HUDEP-2 (cell line): ENCODE data around the gene LRRC27.
"Not testable (repeated sequence)": the region's sequence is repeated elsewhere in the genome, so short reads cannot be mapped to it uniquely, and the experiment has no call there.

Source experiments
- DNase-seq, 76 experiments: peaks; one replicate each; lab custom pipeline; 2025; ENCODE audit not compliant: unreplicated experiment in 76 of 76; lab: John Stamatoyannopoulos, UW

LRRC27 gene

DNA sequence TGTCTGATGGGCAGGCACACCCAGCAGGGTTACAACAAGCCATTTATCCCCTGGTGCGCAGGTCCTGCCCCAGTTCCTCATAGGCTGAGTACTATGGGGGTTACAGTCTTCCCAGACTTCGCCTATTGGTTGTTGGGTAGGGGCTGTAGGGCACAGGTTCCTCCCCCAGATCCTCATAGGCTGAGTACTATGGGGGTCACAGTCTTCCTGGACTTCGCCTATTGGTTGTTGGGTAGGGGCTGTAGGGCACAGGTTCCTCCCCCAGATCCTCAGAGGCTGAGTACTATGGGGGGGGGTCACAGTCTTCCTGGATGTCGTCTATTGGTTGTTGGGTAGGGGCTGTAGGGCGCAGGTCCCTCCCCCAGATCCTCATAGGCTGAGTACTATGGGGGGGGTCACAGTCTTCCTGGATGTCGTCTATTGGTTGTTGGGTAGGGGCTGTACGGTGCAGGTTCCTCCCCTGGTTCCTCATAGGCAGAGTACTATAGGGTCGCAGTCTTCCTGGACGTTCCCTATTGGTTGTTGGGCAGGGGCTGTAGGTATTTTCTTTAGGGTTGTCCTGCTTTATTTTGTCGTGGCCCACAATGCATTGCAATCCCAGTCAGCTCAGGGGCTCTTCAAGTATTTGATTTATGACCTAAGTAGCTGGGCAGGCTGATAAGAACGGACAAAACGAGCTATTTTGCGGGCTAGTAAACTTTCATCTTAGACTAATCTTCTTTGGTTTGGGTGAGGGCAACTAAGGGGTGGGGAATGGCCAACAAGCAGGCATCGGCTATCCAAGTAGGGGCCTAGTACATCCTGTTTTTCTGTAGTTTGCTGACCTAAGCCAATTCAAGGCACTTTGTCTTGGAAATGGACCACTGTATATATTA, 3.4 kb downstream of the LRRC27 start:
- peak in 2 of 76 experiments; percentile 21 to 25 for DNase-seq

DNA sequence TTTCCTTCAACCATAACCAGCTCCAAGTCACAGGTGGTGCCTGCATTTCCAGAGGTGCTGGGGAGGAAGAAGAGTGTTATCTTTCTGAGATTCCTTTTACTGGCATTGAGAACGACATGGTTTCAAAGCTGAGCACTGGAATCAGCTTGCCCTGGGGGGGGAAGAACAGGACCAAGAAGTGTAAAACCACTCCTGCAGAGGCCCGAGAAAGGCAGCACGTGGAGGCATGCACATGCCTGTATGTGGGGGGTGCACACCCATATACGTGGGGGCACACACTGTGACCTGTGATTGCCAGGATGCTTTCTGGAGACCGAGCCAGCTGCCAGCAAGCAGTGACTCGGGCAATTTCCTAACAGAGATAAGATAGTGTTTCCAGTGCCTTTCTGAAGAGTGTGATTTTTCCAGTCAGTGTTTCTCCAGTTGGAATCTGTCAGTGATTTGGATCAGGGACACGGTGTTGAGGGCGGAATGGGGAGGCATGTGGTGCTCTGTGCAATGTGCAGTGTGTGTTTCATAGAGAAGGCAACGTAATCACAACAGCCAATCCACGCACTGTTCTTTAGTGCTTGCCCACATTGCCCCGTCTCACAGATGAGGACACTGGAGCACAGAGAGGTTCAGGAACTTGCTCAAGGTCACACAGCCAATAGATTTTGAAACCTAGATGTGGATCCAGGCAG, 4.2 kb downstream of the LRRC27 start:
- peak in 3 of 76 experiments; percentile 5 to 13 (median 10) for DNase-seq

DNA sequence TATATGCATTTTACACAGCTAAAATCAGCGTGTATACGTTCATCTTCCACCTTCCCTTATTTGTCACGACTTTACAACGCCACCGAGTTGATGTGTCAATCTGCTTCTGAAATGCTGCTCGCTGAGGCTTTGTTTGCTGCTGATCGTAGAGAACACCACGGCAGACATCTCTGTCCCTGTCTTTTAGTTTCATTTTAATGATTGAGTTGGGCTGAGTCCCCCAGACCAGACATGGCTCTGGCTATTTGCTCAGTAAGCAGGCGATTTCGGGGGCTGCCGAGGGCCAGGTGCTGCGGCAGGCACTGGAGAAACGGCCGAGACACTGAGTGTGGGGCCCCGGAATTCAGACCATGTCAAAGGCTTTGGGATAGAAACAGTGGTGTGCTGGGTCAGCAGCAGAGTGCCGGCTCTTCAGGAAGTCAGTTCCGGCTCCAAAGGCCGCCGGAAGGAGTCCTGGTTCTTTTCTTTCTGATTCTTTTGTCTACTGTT, 5.0 kb downstream of the LRRC27 start:
- no peak for DNase-seq

DNA sequence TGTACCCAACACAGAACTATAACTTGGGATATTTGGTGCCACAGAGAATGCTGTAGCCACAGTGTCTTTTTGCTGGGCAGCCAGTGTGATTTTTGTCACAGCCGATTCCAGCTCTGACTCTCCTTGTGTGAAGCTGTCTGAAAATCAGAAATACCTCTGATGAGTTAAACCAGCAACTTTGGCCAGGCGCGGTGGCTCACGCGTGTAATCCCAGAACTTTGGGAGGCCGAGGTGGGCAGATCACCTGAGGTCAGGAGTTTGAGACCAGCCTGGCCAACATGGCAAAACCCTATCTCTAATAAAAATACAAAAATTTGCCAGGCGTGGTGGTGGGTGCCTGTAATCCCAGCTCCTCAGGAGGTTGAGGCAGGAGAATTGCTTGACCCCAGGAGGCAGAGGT, 5.9 kb downstream of the LRRC27 start:
- not testable (repeated sequence) for DNase-seq

DNA sequence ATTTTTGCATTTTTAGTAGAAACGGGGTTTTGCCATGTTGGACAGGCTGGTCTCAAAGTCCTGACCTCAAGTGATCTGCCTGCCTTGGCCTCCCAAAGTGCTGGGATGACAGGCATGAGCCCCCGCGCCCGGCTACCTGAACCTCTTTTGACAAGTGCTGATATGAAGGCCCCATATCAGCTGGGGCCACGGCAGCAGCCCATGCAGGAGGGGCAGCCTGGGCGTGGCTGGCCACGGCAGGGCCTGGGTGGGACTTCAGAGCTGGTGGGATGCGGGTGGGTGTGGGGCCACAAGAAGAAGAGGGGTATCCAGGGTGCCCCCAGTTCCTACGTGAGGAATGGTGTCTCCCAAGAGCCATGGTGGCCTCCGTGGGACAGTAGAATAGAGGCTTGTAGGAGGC, 6.9 kb downstream of the LRRC27 start:
- DNase-seq = no peak

DNA sequence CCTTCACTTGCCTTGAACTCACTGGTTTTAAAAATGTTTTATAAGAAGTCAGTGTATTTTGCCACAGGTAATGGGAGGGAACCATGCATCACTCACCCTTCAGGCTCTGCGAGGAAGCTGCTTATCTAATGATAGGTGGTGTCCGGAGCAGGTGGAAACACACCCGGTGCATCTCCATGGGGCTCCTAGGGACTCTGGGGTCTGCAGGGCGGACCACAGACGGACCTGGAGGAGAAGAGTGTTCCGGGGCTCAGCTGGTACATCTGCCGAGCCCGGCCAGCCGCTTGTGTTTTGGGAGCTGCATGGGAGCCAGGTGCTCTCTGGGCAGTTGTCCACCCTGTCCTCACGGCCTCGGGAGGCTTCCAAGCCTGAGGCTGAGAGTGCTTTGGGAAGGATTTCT, 7.3 kb downstream of the LRRC27 start:
- DNase-seq = no peak

DNA sequence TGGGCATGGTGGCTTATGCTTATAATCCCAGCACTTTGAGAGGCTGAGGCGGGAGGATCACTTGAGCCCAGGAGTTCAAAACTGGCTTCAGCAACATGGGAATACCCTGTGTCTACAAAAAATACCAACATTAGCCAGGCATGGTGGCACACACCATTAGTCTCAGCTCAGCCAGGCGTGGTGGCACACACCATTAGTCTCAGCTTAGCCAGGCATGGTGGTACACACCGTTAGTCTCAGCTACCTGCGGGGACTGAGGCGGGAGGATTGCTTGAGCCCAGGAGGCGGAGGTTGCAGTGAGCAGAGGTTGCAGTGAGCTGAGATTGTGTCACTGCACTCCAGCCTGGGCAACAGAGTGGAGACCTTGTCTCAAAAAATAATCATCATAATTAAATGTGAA, 9.0 kb downstream of the LRRC27 start:
- no peak for DNase-seq

DNA sequence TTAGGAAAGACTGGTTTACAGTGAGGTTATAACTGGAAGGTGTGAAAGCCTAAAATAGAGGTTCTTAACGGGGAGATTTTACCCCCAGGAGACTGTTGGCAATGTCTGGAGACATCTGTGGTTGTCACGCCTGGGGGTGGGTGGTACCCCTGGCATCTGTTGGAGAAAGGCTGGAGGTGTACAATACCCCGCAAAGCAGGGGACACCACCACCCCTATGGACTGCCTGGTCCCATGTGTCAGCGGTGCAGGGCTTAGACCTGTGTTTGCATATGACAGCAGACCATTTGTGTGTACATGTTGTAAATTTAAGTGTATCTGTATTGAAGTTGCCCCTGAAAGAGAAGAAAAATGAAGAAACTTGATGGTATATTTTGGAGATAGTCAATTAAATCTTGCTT, 9.8 kb downstream of the LRRC27 start:
- DNase-seq = no peak

DNA sequence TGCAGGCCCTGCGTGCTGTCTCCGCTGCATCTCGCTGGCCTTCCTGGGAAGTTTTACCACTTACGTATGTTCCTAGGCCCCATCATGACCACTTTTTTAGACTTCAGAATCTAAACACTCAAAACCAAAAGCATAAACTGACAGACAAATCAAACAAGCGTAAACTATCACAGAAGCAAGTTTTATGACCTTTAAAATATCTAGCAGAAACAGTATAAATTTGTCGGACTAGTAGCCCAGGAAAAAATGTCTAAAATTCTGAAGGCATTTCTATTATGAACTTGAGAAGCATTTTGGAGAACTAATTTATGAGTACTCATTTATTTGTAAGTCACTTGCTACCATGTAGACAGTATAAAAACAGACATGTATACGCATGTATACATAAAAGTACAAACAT, 10.6 kb downstream of the LRRC27 start:
- DNase-seq = no peak

DNA sequence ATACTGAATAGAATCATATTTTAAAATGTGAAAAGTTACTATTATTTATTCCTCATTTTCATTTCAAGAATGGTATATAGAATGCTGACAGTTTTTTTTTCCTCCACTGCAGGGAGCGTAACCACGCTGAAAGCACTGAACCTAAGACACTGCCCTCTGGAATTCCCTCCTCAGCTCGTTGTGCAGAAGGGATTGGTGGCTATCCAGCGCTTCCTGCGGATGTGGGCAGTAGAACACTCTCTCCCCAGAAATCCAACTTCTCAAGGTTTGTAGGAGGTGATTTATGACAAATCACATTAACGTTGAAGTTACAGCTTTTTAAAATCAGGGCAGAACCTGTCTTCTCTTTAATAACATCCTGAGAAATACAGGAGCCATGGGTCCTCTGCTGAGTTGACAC, 12.4 kb downstream of the LRRC27 start:
- no peak for DNase-seq

DNA sequence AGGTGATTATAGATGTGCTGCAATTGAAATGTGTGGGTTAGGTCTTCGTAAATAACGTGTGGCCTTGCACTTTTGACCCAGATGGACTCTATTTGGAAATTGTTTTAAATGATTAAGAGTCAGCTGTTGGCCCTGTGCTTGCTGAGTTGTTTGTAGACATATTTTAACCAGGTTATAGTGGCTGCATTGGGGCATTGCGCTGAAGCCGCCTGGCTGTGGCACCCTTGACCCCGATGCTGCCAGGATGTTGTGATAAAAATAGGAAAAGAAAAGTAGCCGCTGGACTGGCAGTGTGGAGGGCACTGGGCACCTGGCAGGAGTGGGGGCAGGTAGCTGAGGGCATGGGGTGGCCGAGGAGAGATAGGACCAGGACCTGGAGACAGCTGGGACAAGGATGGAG, 13.4 kb downstream of the LRRC27 start:
- DNase-seq = no peak

DNA sequence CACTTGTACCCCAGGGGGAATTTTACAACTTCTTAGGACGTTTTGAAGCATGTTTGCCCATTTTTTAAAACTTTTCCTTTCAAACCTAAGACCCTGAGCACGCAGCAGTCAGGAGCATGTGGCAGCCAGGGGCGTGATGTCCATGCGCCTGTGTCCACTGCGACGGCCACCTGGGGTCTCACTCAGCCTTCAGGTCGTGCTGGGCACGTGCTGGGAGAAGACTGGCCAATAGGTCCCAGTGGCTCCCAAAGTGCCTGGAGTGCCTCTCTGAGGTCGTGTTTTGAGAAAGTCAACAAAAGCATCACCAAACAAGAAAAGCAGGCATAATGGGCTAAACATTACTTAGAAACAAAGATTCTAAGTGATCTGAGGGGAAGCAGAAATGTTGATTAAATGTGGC, 14.8 kb downstream of the LRRC27 start:
- no peak for DNase-seq

DNA sequence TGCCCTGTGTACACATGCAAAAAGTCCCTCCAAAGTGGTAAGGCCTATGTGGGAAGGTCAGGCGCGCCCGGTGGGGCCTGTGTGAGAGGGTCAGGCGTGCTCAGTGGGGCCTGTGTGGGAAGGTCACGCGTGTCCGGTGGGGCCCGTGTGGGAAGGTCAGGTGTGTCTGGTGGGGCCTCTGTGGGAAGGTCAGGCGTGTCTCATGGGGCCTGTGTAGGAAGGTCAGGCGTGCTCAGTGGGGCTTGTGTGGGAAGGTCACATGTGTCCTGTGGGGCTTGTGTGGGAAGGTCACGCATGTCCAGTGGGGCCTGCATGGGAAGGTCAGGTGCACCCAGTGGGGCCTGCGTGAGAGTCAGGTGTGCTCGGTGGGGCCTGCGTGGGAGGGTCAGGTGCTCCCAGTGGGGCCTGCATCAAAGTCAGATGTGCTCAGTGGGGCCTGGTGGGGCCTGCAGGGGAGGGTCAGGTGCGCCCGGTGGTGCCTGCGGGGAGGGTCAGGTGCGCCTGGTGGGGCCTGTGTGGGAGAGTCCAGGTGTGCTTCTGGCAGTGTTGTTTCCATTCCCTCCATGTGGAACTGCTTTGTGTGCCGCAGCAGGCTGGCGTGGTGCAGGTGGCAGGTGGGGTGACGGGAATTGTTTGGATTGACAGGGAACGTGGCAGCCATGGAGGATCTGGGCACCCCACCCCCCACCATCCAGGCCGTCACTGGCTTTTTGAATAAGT, 15.4 kb downstream of the LRRC27 start:
- DNase-seq = no peak

DNA sequence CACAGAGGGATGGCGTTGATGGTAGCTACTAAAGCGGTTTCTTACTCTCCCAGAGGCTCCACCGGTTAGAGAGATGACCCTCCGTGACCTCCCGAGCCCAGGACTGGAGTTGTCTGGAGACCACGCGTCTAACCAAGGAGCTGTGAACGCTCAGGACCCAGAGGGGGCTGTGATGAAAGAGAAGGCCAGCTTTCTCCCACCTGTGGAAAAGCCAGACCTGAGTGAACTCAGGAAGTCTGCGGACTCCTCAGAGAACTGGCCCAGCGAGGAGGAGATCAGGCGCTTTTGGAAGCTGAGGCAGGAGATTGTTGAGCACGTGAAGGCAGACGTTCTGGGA, 15.9 kb downstream of the LRRC27 start:
- DNase-seq = no peak

DNA sequence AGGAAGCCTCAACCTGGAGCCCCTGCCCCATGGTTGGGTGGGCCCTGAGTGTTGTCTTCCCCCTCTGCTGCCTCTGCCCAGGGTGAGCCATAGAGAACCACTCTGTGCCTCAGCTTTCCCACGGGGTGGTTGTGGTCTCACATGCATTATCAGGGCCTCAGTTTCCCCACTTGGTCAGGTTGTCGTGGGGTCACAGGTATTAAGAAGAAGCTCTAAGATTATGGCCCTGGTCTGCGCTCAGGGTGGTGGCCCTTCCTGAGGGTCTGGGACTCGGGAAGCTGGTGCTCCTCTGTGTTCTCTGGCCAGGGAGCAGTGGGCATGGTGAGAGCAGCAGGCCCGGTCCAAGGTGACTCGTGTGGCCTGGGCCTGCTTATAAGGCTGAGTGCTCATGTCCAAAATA, 17.8 kb downstream of the LRRC27 start:
- DNase-seq = no peak

DNA sequence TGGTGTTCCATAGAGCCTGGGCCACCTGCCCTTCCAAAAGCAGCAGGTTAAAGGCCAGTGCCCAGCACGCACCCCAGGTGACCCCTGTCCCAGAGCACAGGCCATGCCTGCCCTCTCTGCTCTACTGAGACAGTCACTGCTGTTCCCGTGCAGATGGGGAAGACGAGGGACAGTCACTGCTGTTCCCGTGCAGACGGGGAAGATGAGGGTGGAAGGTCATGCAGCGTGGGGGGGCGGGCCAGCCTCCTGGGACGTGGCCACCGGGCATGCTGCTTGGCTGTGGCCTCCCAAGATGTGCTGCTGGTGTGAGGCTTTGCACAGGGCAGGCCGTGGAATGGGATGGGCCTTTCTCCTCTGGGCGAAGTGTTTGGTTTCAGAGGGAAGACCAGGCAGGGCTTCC, 18.4 kb downstream of the LRRC27 start:
- DNase-seq = no peak

DNA sequence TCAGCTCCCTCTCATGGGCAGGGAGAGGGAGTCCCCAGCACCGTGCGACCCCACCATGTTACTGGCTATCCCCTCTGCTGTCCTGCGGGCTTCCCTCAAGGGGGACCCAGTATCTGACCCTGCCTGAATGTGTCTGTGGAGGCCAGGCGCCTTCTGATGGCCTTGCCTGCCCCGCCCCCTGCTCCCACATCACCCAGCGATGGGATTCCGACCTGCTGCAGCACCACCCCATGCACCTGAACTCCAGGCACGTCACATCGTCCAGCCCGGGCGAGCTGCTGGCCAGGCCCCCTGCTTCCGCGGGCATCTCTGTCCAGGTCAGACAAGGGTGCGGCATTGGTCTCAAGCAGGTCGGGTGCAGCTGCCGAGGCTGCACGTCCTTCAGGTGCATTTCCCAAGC, 19.0 kb downstream of the LRRC27 start:
- DNase-seq = no peak

DNA sequence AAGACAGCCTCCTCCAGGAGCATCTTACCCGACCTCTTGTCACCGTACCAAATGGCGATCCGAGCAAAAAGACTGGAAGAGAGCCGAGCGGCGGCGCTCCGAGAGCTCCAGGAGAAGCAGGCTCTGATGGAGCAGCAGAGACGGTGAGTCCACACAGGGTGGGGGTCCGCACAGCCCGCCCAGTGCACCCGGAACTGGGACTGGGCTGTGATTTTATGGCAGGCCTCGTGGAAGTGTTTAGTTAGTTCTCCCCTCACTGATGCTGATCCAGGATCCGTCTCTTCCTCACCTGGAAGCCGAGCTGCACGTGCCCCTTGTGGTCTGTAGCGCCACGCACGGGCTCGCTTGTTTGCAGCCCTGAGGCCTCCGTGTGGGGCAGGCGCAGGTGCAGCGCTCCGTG, 19.6 kb downstream of the LRRC27 start:
- no peak for DNase-seq

DNA sequence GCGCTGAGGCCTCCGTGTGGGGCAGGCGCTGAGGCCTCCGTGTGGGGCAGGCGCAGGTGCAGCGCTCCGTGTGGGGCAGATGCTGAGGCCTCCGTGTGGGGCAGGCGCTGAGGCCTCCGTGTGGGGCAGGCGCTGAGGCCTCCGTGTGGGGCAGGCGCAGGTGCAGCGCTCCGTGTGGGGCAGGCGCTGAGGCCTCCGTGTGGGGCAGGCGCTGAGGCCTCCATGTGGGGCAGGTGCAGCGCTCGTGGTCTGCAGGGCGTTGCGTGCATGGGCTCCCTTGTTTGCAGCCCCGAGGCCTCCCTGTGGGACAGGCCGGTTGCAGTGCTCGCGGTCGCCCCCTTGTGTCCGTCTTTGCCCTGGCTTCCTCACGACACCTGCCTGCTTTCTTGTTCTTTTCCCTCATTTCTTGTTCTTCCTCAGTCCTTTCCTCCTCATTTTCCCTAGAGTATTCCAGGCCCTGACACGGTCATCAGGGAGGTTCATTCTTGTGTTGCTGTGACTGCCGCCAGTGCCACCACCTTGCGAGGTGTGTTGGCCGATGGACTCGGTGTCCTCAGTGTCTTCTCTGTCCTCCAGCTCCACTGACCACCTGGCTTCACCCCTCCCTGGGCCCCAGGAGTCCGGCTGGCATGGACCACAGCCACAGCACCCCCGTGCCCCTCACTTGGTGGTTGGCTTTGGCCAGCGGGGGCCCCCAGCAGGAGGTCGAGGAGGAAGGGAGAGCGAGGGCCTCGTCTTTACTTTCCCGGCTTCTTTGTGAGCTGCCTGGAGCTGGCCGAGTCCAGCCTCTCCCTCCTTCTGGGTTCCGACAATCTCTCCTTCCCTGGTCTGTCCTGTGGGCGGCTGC, 20.7 kb downstream of the LRRC27 start:
- peak in 57 of 76 experiments; percentile 1 to 82 (median 48) for DNase-seq

DNA sequence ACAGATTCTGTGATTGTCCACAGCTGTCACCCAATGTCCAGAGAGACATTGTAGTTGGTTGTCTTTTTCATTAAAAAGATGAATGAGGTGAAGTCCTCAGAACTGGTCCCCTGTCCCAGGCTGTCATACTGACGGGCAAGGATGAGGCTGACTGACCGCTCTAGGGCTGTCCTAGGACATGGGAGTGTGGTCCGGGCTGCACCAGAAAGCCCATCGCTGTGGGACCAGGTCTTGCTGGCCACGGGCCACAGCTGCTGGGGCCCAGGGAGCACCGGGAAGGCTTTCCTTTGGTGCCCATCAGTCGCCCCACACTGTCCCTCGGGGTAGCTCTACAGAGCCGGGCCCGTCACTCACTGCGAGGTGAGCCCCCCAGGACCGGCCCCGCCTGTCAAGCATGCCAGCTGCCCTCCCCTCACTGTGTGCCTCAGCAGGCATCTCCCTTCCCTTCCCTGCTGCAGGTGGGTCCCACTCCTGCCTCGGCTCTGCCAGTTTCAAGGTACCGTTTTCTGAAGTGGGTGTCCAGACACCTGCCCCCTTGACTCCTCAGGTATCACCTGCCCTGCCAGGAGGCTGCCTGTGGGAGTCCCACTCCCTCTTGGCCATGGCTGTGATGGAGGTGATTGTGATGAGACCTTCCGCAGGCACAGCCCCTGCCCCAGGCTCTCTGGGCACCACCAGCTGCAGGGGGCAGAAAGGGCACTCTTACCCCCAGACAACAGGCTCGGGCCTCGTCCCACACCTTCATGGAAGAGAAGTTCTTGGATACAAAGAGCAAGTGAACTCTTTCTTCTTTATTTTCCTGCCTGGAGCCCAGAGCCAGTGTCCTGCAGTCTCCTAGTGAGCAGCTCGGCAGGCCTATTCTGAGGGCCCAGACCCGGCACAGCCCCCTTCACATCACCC, 21.7 kb downstream of the LRRC27 start:
- DNase-seq = no peak
